ENCODE measurements around the gene CCDC24. TPM values are rescaled to one million over a fixed set of nuclear protein-coding genes. Genes with fewer than 3 reads are reported as not detected.

CCDC24 gene
- total RNA-seq, 1 donor from 2014 or later, result 14.5 TPM

- Histone ChIP-seq H3K27me3 (no peaks in the 10 kb centered on the region), H3K36me3 (no peaks in the 10 kb centered on the region), H3K9me3 (no peaks in the 10 kb centered on the region), H3K27ac (no peak overlapping the region), H3K4me3 (no peak overlapping the region), H3K4me1 (no peaks in the 10 kb centered on the region)
- intact Hi-C loops (cut with DNase I), result no loop called here
- no peak for TF ChIP-seq POLR2AphosphoS5 (IDR thresholded peaks at IDR 0.05; ENCODE audit: insufficient read depth in 1 of 2, low read depth in 1 of 2)
- TF ChIP-seq POLR2A (IDR thresholded peaks at IDR 0.05), result no peak
- no peak for TF ChIP-seq CTCF (IDR thresholded peaks at IDR 0.05)
- DNase-seq (ENCODE audit: extremely low spot score in 2 of 2), result no peak
These were observed 53.7 kb downstream of the CCDC24 start for GRCh38 chr1:44045064-44045463.

Other genes starting within 250 kb of the CCDC24 start
- gene ARTN, start 57.8 kb upstream of the CCDC24 start, total RNA-seq, result 17.4 TPM
- 34.6 TPM for gene IPO13, start 44.6 kb upstream of the CCDC24 start, total RNA-seq
- gene DPH2, start 21.6 kb upstream of the CCDC24 start, total RNA-seq, result 15.2 TPM
- gene ATP6V0B, start 16.6 kb upstream of the CCDC24 start, total RNA-seq, result 71.5 TPM
- gene B4GALT2, start 12.4 kb upstream of the CCDC24 start, total RNA-seq, result 31.4 TPM
- gene SLC6A9, start 39.9 kb downstream of the CCDC24 start, total RNA-seq, result 24.3 TPM
- gene KLF17, start 127.2 kb downstream of the CCDC24 start, total RNA-seq, result 0.25 TPM
- gene KLF18, start 150.0 kb downstream of the CCDC24 start, total RNA-seq, result not detected
- gene DMAP1, start 221.9 kb downstream of the CCDC24 start, total RNA-seq, result 52.3 TPM